Sigmoid colon (tissue), 4 donors: Measurements from ENCODE around the gene AKR1B1.

Experiments
- EP300 ChIP-seq, 4 donors: sonication (generic); formaldehyde crosslinking; IDR thresholded peaks; one replicate each; pipeline ENCODE4 v1.6.1; 2017; ENCODE audit warnings: antibody characterized with exemption in 4 of 4
- POLR2AphosphoS5 ChIP-seq, 4 donors: sonication (generic); formaldehyde crosslinking; IDR thresholded peaks; one replicate each; pipeline ENCODE4 v1.6.1; 2017; ENCODE audit warnings: antibody characterized with exemption in 4 of 4

DNA sequence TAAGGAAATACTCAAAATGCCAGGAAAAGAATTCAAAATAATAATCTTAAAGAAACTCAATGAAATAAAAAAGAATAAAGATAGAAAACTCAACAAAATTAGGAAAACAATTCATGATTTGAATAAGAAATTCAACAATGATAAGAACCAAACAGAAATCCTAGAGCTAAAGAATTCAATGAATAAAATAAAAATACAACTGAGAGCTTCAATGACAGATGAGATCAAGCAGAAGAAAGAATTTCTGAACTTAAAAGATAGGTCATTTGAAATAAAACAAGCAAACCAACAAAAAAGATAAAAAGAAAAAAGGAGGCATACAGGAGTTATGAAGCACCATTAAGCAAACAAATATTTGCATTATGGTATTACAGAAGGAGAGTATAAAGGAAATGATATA lies 5.6 kb upstream of the AKR1B1 start:
- TF ChIP-seq POLR2AphosphoS5 (IDR thresholded peaks at IDR 0.05) (no peak), EP300 (IDR thresholded peaks at IDR 0.05) (no peak)
